BJ (cell line): Measurements from ENCODE around the gene ATP6V0A4. TPM values are rescaled to one million over a fixed set of nuclear protein-coding genes. Genes with fewer than 3 reads are reported as not detected.

Experiments
- CTCF ChIA-PET: fragments of 350-600 bp; formaldehyde crosslinking; extraction: SDS; loops from one replicate; lab custom pipeline; 2021; ENCODE audit warnings: antibody characterized with exemption, inconsistent platforms; lab: Yijun Ruan, JAX
- POLR2A ChIA-PET: fragments of 300-600 bp; sonication (Branson Sonifier 250); formaldehyde crosslinking; extraction: SDS; loops from one replicate; lab custom pipeline; 2021; ENCODE audit warnings: antibody characterized with exemption; lab: Charles Lee
- DNase-seq: peaks from one replicate; pipeline ENCODE4 v3.0.0-alpha.2; 2011; ENCODE audit warnings: low read depth
- H3K27me3 ChIP-seq: 2 replicates; pipeline ENCODE4 v1.6.0; 2011; ENCODE audit warnings: low read length; ENCODE audit not compliant: control insufficient read depth, insufficient read depth
- H3K36me3 ChIP-seq: 2 replicates; pipeline ENCODE4 v1.5.1; 2011; ENCODE audit warnings: low read length; ENCODE audit not compliant: control insufficient read depth, insufficient read depth
- H3K4me3 ChIP-seq: 2 replicates; pipeline ENCODE4 v1.5.1; 2011; ENCODE audit warnings: low read depth, mild to moderate bottlenecking, control low read depth, low read length
- CTCF ChIP-seq: IDR thresholded peaks from 2 replicates; pipeline ENCODE4 v1.5.1; 2011; ENCODE audit warnings: low read depth, mild to moderate bottlenecking, control low read depth, inconsistent platforms, low read length, moderate library complexity; ENCODE audit not compliant: insufficient read depth
- polyA plus RNA-seq: library from polyadenylated mRNA; depleted of rRNA; stranded (reverse); fragments of >200 nt; gene quantifications from 2 replicates; pipeline ENCODE4 v1.2.3, GENCODE V29; 2011

ATP6V0A4 gene
- polyA plus RNA-seq, 1 experiment = 0.06 TPM

GRCh38 chr7:138796038-138796615, 1.9 kb downstream of the ATP6V0A4 start:
- H3K4me3 ChIP-seq = no peak overlapping the region
- no peaks in the 10 kb centered on the region for H3K36me3 ChIP-seq
- POLR2A ChIA-PET = no interaction called here
- TF ChIP-seq CTCF = no peak
- CTCF ChIA-PET = no interaction called here
- no peaks in the 10 kb centered on the region; the same call in 1 of the 2 replicates for H3K27me3 ChIP-seq
- no peak for DNase-seq

- no peaks in the 10 kb centered on the region for H3K36me3 ChIP-seq
- DNase-seq = no peak
- H3K4me3 ChIP-seq = no peak overlapping the region
- CTCF ChIA-PET = interaction anchor here (1.0 kb wide), 1 partner anchor 10 kb away, joined by 3 read pairs; no protein-coding TSS in a partner anchor
- POLR2A ChIA-PET = no interaction called here
- TF ChIP-seq CTCF = peak; percentile 16; the same call in 1 of the 2 replicates
- H3K27me3 ChIP-seq = no peaks in the 10 kb centered on the region; the same call in 1 of the 2 replicates
Observed at GRCh38 chr7:138785587-138786437, 12.2 kb downstream of the ATP6V0A4 start.

- no peak for TF ChIP-seq CTCF
- DNase-seq = no peak
- Histone ChIP-seq H3K4me3 (no peak overlapping the region), H3K27me3 (no peaks in the 10 kb centered on the region; the same call in 1 of the 2 replicates), H3K36me3 (no peaks in the 10 kb centered on the region)
- CTCF ChIA-PET = no interaction called here
- POLR2A ChIA-PET = no interaction called here
Observed at GRCh38 chr7:138784692-138785091, 13.3 kb downstream of the ATP6V0A4 start.

- CTCF ChIA-PET = no interaction called here
- Histone ChIP-seq H3K36me3 (no peaks in the 10 kb centered on the region), H3K27me3 (no peaks in the 10 kb centered on the region), H3K4me3 (no peak overlapping the region)
- no peak for TF ChIP-seq CTCF
- POLR2A ChIA-PET = no interaction called here
- no peak for DNase-seq
Observed at GRCh38 chr7:138781004-138781403, 17.0 kb downstream of the ATP6V0A4 start.

GRCh38 chr7:138776166-138776833, 21.7 kb downstream of the ATP6V0A4 start:
- no peak for TF ChIP-seq CTCF
- no peak for DNase-seq
- Histone ChIP-seq H3K4me3 (no peak overlapping the region), H3K27me3 (no peaks in the 10 kb centered on the region), H3K36me3 (no peaks in the 10 kb centered on the region)
- ChIA-PET POLR2A (no interaction called here), CTCF (interaction anchor here (1.3 kb wide), 1 partner anchor 10 kb away, joined by 3 read pairs; no protein-coding TSS in a partner anchor)
